Heart left ventricle (tissue), 16 donors: ENCODE data around the gene PRDM7. TPM values are rescaled to one million over a fixed set of nuclear protein-coding genes. Genes with fewer than 3 reads are reported as not detected.

ENCODE experiments used
- ATAC-seq, 4 donors: fragments of 200-7000 bp; cut with Tn5 transposase; one replicate each; pipeline ENCODE4 v1.9.1; 2020 to 2022; ENCODE audit warnings: moderate library complexity in 4 of 4, mild to moderate bottlenecking in 3 of 4, moderate number of reproducible peaks in 1 of 4
- DNase-seq, 5 donors: peaks; one replicate each; pipeline ENCODE4 v3.0.0-alpha.2; 2020
- H3K27ac ChIP-seq, 12 donors: fragments of 200-600 bp; sonication (generic) in 4 of 12; one replicate each; pipeline versions ENCODE4 v1.5.0 to v1.8.0; 2016 to 2022; ENCODE audit warnings: mild to moderate bottlenecking in 2 of 12
- H3K27me3 ChIP-seq, 9 donors: fragments of 200-600 bp; sonication (generic) in 2 of 9; one replicate each; pipeline versions ENCODE4 v1.5.1 to v1.8.0; 2016 to 2022; ENCODE audit warnings: mild to moderate bottlenecking in 3 of 9
- H3K36me3 ChIP-seq, 9 donors: fragments of 200-600 bp; sonication (generic) in 2 of 9; one replicate each; pipeline versions ENCODE4 v1.5.0 to v1.8.0; 2018 to 2022; ENCODE audit warnings: mild to moderate bottlenecking in 2 of 9
- H3K4me1 ChIP-seq, 12 donors: fragments of 200-600 bp; sonication (generic) in 4 of 12; one replicate each; pipeline versions ENCODE4 v1.5.0 to v1.8.0; 2016 to 2022; ENCODE audit warnings: mild to moderate bottlenecking in 3 of 12
- H3K4me3 ChIP-seq, 12 donors: fragments of 200-600 bp; sonication (generic) in 4 of 12; one replicate each; pipeline versions ENCODE4 v1.5.0 to v1.8.0; 2017 to 2022; ENCODE audit warnings: mild to moderate bottlenecking in 9 of 12, moderate library complexity in 4 of 12
- H3K9me3 ChIP-seq, 12 donors: fragments of 200-600 bp; sonication (generic) in 4 of 12; one replicate each; pipeline versions ENCODE4 v1.5.0 to v1.8.0; 2016 to 2022; ENCODE audit warnings: mild to moderate bottlenecking in 1 of 12
- CTCF ChIP-seq, 12 donors: fragments of 200-600 bp; sonication (generic) in 4 of 12; IDR thresholded peaks; one replicate each; pipeline versions ENCODE4 v1.5.0 to v1.8.0; 2018 to 2022; ENCODE audit warnings: antibody characterized with exemption in 12 of 12, mild to moderate bottlenecking in 5 of 12
- POLR2A ChIP-seq, 2 donors: fragments of 450-650 bp; IDR thresholded peaks; one replicate each; pipeline ENCODE4 v1.6.1; 2017; ENCODE audit warnings: antibody characterized with exemption in 2 of 2, mild to moderate bottlenecking in 2 of 2, moderate library complexity in 2 of 2
- WGBS, 4 donors: extraction: QIAGEN DNeasy Blood & Tissue Kit in 2 of 4; methylation state at CpG; one replicate each; pipeline versions ENCODE4 v1.1.5 to v1.1.7; 2013 to 2018; 5-methylcytosine and 5-hydroxymethylcytosine counted together
- intact Hi-C, 10 donors: fragments of 100-400 bp; cut with DNase I; formaldehyde crosslinking; loops; one replicate each; pipeline versions ENCODE4 v1.11.1 to v1.14.2; 2022
- polyA plus RNA-seq, 2 donors: library from polyadenylated mRNA; stranded (reverse); fragments of 200-250 nt; gene quantifications; one replicate each; pipeline ENCODE4 v1.2.3, GENCODE V29; 2013
- total RNA-seq, 9 donors: library from RNA; depleted of rRNA in 2 of 9; stranded (reverse); fragments of >200 nt in 2 of 9; fragmentation: NEBNext Ultra II Directional in 3 of 9; extraction: Animal tissue kit (Norgen Biotek cat#: 25700) in 3 of 9; gene quantifications; one replicate each; pipeline versions ENCODE4 v1.1.0 to v1.2.4, GENCODE V29; 2016 to 2023
- donor health status: ischemic (EF 13 %, LVEDD 7.1; RV severe dilation, severe dysfunction).
- donor health status: healthy with polysubstance abuse.
- donor health status: DM: no; HTN: yes; CAD: no.
- donor health status: DM: no; HTN: no; CAD: no.
- donor health status: ischemic (EF 25% LVEDD 6.9; RV normal size, moderate dysfunction).
- donor health status: ischemic (EF 25% LVEDD 5.7; RV mildly dilated, moderate dysfunction).
- donor health status: healthy.
- donor health status: DM: yes; HTN: yes; CAD: no.
- donor health status: ischemic (EF 35%, LVEDD 5.7; RV mildly dilated, moderate dysfunction).
- donor health status: nonischemic (EF 11% LVEDD 7.7; RV severe dilation, severe dysfunction).
- donor health status: DM: yes; HTN: yes; CAD: no.
- donor health status: PGD.
- donor health status: ischemic (EF 29% LVEDD 5.4; RV normal size, mild dysfunction).
- donor health status: nonischemic (EF 23%, LVEDD 6.1; RV moderate dilation, normal function).

Gene PRDM7
- total and polyA plus RNA-seq, 11 donors = not detected

- DNase-seq (peak in 1 of 5 donors; percentile 14), ATAC-seq (no peak)
- Histone ChIP-seq H3K27ac (peak overlapping the region in 1 of 12 donors; percentile 31), H3K4me3 (no peak overlapping the region), H3K27me3 (no peaks in the 10 kb centered on the region), H3K36me3 (peaks cover 0 to 51% (median 38%) of the 10 kb centered on the region in 9 donors), H3K9me3 (no peaks in the 10 kb centered on the region), H3K4me1 (peaks cover 0 to 4% (median 0%) of the 10 kb centered on the region in 12 donors)
- WGBS, 4 donors = 78 to 87% (median 86%) methylated on average over 9 of the region's 9 CpGs
- intact Hi-C loops = no loop called here
- no peak for TF ChIP-seq CTCF (IDR thresholded peaks at IDR 0.05)
- TF ChIP-seq POLR2A (IDR thresholded peaks at IDR 0.05) = no peak
These were observed 45.0 kb downstream of the PRDM7 start for GRCh38 chr16:90031931-90032673.

- 90 to 95% (median 92%) methylated on average over 19 of the region's 19 CpGs for WGBS, 4 donors
- intact Hi-C loops = no loop called here
- no peak for ATAC-seq
- Histone ChIP-seq H3K36me3 (peaks cover 0 to 44% (median 30%) of the 10 kb centered on the region in 9 donors), H3K4me3 (no peak overlapping the region), H3K4me1 (no peaks in the 10 kb centered on the region), H3K27ac (no peak overlapping the region), H3K9me3 (no peaks in the 10 kb centered on the region), H3K27me3 (no peaks in the 10 kb centered on the region)
- TF ChIP-seq CTCF (IDR thresholded peaks at IDR 0.05) = no peak
- TF ChIP-seq POLR2A (IDR thresholded peaks at IDR 0.05) = no peak
- peak in 1 of 5 donors; percentile 18 for DNase-seq
These were observed 45.8 kb downstream of the PRDM7 start for GRCh38 chr16:90031186-90031930.

- Histone ChIP-seq H3K9me3 (no peaks in the 10 kb centered on the region), H3K4me1 (peaks cover 0 to 6% (median 0%) of the 10 kb centered on the region in 12 donors), H3K27ac (no peak overlapping the region), H3K4me3 (no peak overlapping the region), H3K36me3 (peaks cover 0 to 34% (median 16%) of the 10 kb centered on the region in 9 donors), H3K27me3 (no peaks in the 10 kb centered on the region)
- WGBS, 4 donors = 85 to 93% (median 90%) methylated on average over 11 to 12 of the region's 12 CpGs
- DNase-seq = no peak
- intact Hi-C loops = no loop called here
- ATAC-seq = no peak
- no peak for TF ChIP-seq CTCF (IDR thresholded peaks at IDR 0.05)
- no peak for TF ChIP-seq POLR2A (IDR thresholded peaks at IDR 0.05)
These were observed 48.1 kb downstream of the PRDM7 start for GRCh38 chr16:90028985-90029384.

GRCh38 chr16:90027611-90028010 lies 49.5 kb downstream of the PRDM7 start:
- no peak for ATAC-seq
- Histone ChIP-seq H3K9me3 (no peaks in the 10 kb centered on the region), H3K27ac (no peak overlapping the region), H3K4me1 (peaks cover 0 to 15% (median 8%) of the 10 kb centered on the region in 12 donors), H3K27me3 (no peaks in the 10 kb centered on the region), H3K36me3 (peaks cover 0 to 34% (median 6%) of the 10 kb centered on the region in 9 donors), H3K4me3 (no peak overlapping the region)
- 92 to 94% (median 94%) methylated on average over 17 of the region's 17 CpGs for WGBS, 4 donors
- intact Hi-C loops = no loop called here
- peak in 1 of 5 donors; percentile 15 for DNase-seq
- no peak for TF ChIP-seq CTCF (IDR thresholded peaks at IDR 0.05)
- no peak for TF ChIP-seq POLR2A (IDR thresholded peaks at IDR 0.05)
